GM12878 (cell line): ENCODE measurements around the gene ZNF577. TPM values are rescaled to one million over a fixed set of nuclear protein-coding genes. Genes with fewer than 3 reads are reported as not detected.

Experiments used
- CBX3 ChIP-seq: fragments of 200-600 bp; sonication (generic); IDR thresholded peaks from 2 replicates; pipeline ENCODE4 v1.6.1; 2016; ENCODE audit warnings: low read depth, borderline replicate concordance
- CREM ChIP-seq: IDR thresholded peaks from 2 replicates; pipeline ENCODE4 v1.6.1; 2014; ENCODE audit warnings: antibody characterized with exemption, low read depth
- CTCF ChIP-seq, 3 experiments: IDR thresholded peaks in 2 of 3; conservative IDR thresholded peaks in 1 of 3; 2 replicates each; pipeline ENCODE4 v1.5.1; 2011; ENCODE audit warnings: low read depth in 3 of 3, low read length in 3 of 3, mild to moderate bottlenecking in 3 of 3, control low read depth in 2 of 3, moderate library complexity in 2 of 3, inconsistent platforms in 1 of 3, mixed read lengths in 1 of 3; ENCODE audit not compliant: control insufficient read depth in 2 of 3, insufficient read depth in 1 of 3; ENCODE audit errors: extremely low read depth in 1 of 3
- E2F8 ChIP-seq: fragments of 450-650 bp; IDR thresholded peaks from 2 replicates; pipeline ENCODE4 v1.6.1; 2018; ENCODE audit warnings: mild to moderate bottlenecking, low read depth, moderate library complexity; ENCODE audit not compliant: partially characterized antibody
- ELK1 ChIP-seq: IDR thresholded peaks from 2 replicates; pipeline ENCODE4 v1.6.1; 2012; ENCODE audit warnings: low read depth, low read length, improper control_type of control experiment
- GATAD2B ChIP-seq: fragments of 450-650 bp; conservative IDR thresholded peaks from 2 replicates; pipeline ENCODE4 v1.6.1; 2017; ENCODE audit warnings: low read depth, mild to moderate bottlenecking, moderate library complexity
- HSF1 ChIP-seq: fragments of 150-350 bp; IDR thresholded peaks from 2 replicates; pipeline ENCODE4 v1.6.1; 2014; ENCODE audit warnings: mild to moderate bottlenecking, low read depth, low read length
- IRF4 ChIP-seq: IDR thresholded peaks from 2 replicates; pipeline ENCODE4 v1.6.1; 2011; ENCODE audit warnings: low read depth, low read length
- MEF2B ChIP-seq: fragments of 450-650 bp; IDR thresholded peaks from 2 replicates; pipeline ENCODE4 v1.6.1; 2018; ENCODE audit warnings: mild to moderate bottlenecking, moderate library complexity; ENCODE audit not compliant: partially characterized antibody, poor library complexity, severe bottlenecking
- MXI1 ChIP-seq: fragments of 150-350 bp; IDR thresholded peaks from 2 replicates; pipeline ENCODE4 v1.6.1; 2011; ENCODE audit warnings: low read depth, mild to moderate bottlenecking, inconsistent platforms, low read length, improper control_type of control experiment
- NBN ChIP-seq: fragments of 450-650 bp; IDR thresholded peaks from 2 replicates; pipeline ENCODE4 v1.6.1; 2016
- NR2F1 ChIP-seq: fragments of 450-650 bp; conservative IDR thresholded peaks from 2 replicates; pipeline ENCODE4 v1.6.1; 2017; ENCODE audit warnings: mild to moderate bottlenecking
- NRF1 ChIP-seq: conservative IDR thresholded peaks from 2 replicates; pipeline ENCODE4 v1.6.1; 2011; ENCODE audit warnings: mild to moderate bottlenecking, low read depth, low read length, improper control_type of control experiment
- POU2F2 ChIP-seq: IDR thresholded peaks from 3 replicates; pipeline ENCODE4 v1.6.1; 2011; ENCODE audit warnings: low read depth, mild to moderate bottlenecking, low read length, borderline replicate concordance
- YY1 ChIP-seq: IDR thresholded peaks from 2 replicates; pipeline ENCODE4 v1.6.1; 2011; ENCODE audit warnings: low read depth, mild to moderate bottlenecking, low read length
- ZBTB40 ChIP-seq: fragments of 450-650 bp; IDR thresholded peaks from 2 replicates; pipeline ENCODE4 v1.6.1; 2016; ENCODE audit warnings: mild to moderate bottlenecking, moderate library complexity, borderline replicate concordance
- polyA plus RNA-seq, 11 experiments: library from polyadenylated mRNA; depleted of rRNA in 4 of 11; unstranded in 6 of 11; stranded (reverse) in 5 of 11; fragments of >200 nt; fragmentation: Nextera tagmentation in 4 of 11; fragmentation: Illumina TruSeq in 1 of 11; extraction: Ambion mirVana in 4 of 11; extraction: Trizol in 1 of 11; gene quantifications; 1 replicate in 1 of 11; 2 replicates in 10 of 11; pipeline versions ENCODE4 v1.2.1 to v1.2.3, GENCODE V29; 2011 to 2016; ENCODE audit warnings: inconsistent platforms in 2 of 11, missing spikeins in 2 of 11, low read depth in 1 of 11
- total RNA-seq, 4 experiments: library from RNA; depleted of rRNA in 3 of 4; stranded (reverse); fragments of >200 nt in 3 of 4; fragmentation: Illumina TruSeq in 1 of 4; extraction: Trizol in 1 of 4; gene quantifications; 2 replicates each; pipeline versions ENCODE4 v1.2.1 to v1.2.3, GENCODE V29; 2013 to 2021

The ZNF577 gene
- total and polyA plus RNA-seq, 10 of the 15 experiments (the other 5 are each of a cell fraction or from before 2014, with no cell fraction given) = 1.0 to 6.1 (median 4.5) TPM

- TF ChIP-seq CTCF (IDR thresholded peaks at IDR 0.05 in 2 of 3, conservative IDR thresholded peaks at IDR 0.05 in 1 of 3; ENCODE audit: control insufficient read depth in 2 of 3, extremely low read depth in 1 of 3, insufficient read depth in 1 of 3, low read depth in 3 of 3, low read length in 3 of 3) = peak in 2 of 3 experiments; percentile 5 to 22; a peak in 1 of 6 replicates
- TF ChIP-seq CBX3 = no peak
- no peak for TF ChIP-seq NR2F1
- TF ChIP-seq YY1 = peak; percentile 97
- TF ChIP-seq GATAD2B = no peak
- TF ChIP-seq CREM = peak; percentile 90
- no peak for TF ChIP-seq NRF1
- TF ChIP-seq NBN = peak; percentile 64; the same call in 1 of the 2 replicates
- TF ChIP-seq IRF4 = no peak
- 0 out of 3 replicates have a peak, but pooled peaks have one; percentile 12 for TF ChIP-seq POU2F2
- TF ChIP-seq HSF1 = no peak
- TF ChIP-seq E2F8 = no peak
- TF ChIP-seq MXI1 = peak; percentile 58; the same call in 1 of the 2 replicates
- peak; percentile 21; the same call in 1 of the 2 replicates for TF ChIP-seq ELK1
- TF ChIP-seq ZBTB40 = peak; percentile 55; the same call in 1 of the 2 replicates
- TF ChIP-seq MEF2B = no peak
These were observed 39.3 kb upstream of the ZNF577 start, which contains the start of gene ZNF613 (continued) for GRCh38 chr19:51926784-51927741.
